ENCODE results near the gene ZNF117. TPM values are rescaled to one million over a fixed set of nuclear protein-coding genes. Genes with fewer than 3 reads are reported as not detected.
"Not testable (repeated sequence)": the region's sequence is repeated elsewhere in the genome, so short reads cannot be mapped to it uniquely, and the experiment has no call there.

ZNF117 gene
- 9.0 and 9.2 TPM in 2 replicates for total RNA-seq
- 14.3 TPM for total RNA-seq (2013)
- 5.2 TPM in 2 replicates for polyA plus RNA-seq
- polyA minus RNA-seq: 2.7 and 3.1 TPM in 2 replicates

DNA sequence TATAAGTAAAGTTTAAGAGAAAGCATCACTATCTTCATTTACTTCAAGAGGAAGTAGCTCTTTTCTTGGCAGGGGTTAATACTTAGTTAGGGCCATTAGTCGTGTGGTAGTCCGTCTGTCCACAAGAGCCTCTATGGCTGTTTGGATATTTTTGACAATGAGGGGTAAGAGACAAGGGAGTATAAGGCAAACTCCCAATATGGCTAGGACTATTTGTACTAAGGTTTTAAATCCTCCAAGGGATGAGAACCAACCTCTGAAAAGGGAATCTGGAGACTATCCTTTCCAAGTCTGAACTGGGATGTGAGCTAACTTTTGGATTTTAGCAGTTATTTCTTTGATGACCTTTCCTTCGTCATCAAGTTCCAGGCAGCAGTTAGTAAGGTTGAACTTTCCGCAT, at the start of gene ZNF117:
Gene ZNF117 (minus strand): TSS at position 101 of the 400 bp plus-strand sequence.
- H3K4me1 Mint-ChIP-seq: peaks cover 3% of the 10 kb centered on the region
- Histone ChIP-seq H4K20me1 (ENCODE audit: control insufficient read depth, insufficient read depth, low read length, poor library complexity, severe bottlenecking) (no peaks in the 10 kb centered on the region), H3K4me2 (replicated peaks; ENCODE audit: low read depth, low read length, poor library complexity, severe bottlenecking) (no peak within 1 kb of the TSS), H3K9me3 (ENCODE audit: control extremely low read depth in 1 of 3, control insufficient read depth in 2 of 3, insufficient read depth in 1 of 3, low read length in 2 of 3) (peaks cover 4 to 82% (median 63%) of the 10 kb centered on the region in 3 donors), H3K27me3 (replicated peaks in 1 of 4; ENCODE audit: control extremely low read depth in 1 of 4, control insufficient read depth in 3 of 4, insufficient read depth in 4 of 4, low read length in 3 of 4) (no peaks in the 10 kb centered on the region), H3K79me2 (ENCODE audit: control insufficient read depth, insufficient read depth, low read length) (no peaks in the 10 kb centered on the region), H3K36me3 (replicated peaks in 1 of 2; ENCODE audit: control extremely low read depth in 1 of 2, control insufficient read depth in 1 of 2, extremely low read depth in 1 of 2, insufficient read depth in 2 of 2, low read length in 1 of 2) (no peaks in the 10 kb centered on the region), H3K4me1 (ENCODE audit: control insufficient read depth in 2 of 2, insufficient read depth in 2 of 2, low read length in 2 of 2) (no peaks in the 10 kb centered on the region), H2AFZ (ENCODE audit: insufficient read depth, low read depth, low read length, poor library complexity, severe bottlenecking) (no peak within 1 kb of the TSS), H3K9ac (ENCODE audit: low read length) (no peak within 1 kb of the TSS), H3K4me3 (ENCODE audit: control extremely low read depth in 1 of 5, extremely low read depth in 1 of 5, insufficient read depth in 1 of 5, low read depth in 2 of 5, low read length in 4 of 5) (no peak within 1 kb of the TSS), H3K27ac (ENCODE audit: low read length in 2 of 2) (no peak within 1 kb of the TSS)
- ATAC-seq (ENCODE audit: low read depth): no peak
- WGBS (ENCODE audit: insufficient coverage): 100% methylated on average over 2 of the region's 4 CpGs
- TF ChIP-seq EZH2 (IDR thresholded peaks at IDR 0.05; ENCODE audit: borderline replicate concordance, insufficient read depth, low read depth, low read length, poor library complexity, severe bottlenecking) (no peak), CTCF (IDR thresholded peaks at IDR 0.05) (no peak)
- peaks cover 33% of the 10 kb centered on the region for H3K9me3 Mint-ChIP-seq (ENCODE audit: insufficient read depth)
- no peaks in the 10 kb centered on the region for H3K27me3 Mint-ChIP-seq
- no peak within 1 kb of the TSS for H3K27ac Mint-ChIP-seq
- intact Hi-C loops (cut with micrococcal nuclease): no loop called here
- ChIA-PET POLR2A (no interaction called here), CTCF (no interaction called here)
- H3K4me3 Mint-ChIP-seq: no peak within 1 kb of the TSS
- DNase-seq: no peak

DNA sequence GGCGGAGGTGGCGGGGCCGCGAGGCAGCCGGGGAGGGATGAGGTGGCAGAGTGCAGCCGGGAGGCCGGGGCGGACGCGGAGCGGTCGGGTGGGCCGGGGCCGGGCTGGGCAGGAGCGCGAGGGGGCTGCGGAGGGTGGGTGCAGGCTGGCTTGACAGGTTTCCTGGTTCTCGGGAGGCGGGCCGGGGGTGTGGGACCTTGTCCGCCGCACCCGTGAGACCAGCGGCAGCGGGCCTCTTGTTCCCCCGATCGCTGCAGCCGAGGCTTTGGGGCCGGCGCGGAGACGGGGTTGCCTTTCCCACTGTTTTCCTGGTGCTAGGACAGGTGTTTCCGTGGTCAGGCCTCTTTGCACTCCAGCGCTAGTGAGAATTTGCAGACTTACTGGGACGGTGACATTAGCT, 47.9 kb upstream of the ZNF117 start:
- under 1% methylated on average over 34 of the region's 35 CpGs for WGBS (ENCODE audit: insufficient coverage)
- H4K20me1 ChIP-seq (ENCODE audit: control insufficient read depth, insufficient read depth, low read length, poor library complexity, severe bottlenecking); H3K27me3 Mint-ChIP-seq; H3K27me3 ChIP-seq (replicated peaks in 1 of 4; ENCODE audit: control extremely low read depth in 1 of 4, control insufficient read depth in 3 of 4, insufficient read depth in 4 of 4, low read length in 3 of 4); CTCF ChIA-PET; ATAC-seq (ENCODE audit: low read depth); H3K36me3 ChIP-seq (replicated peaks in 1 of 2; ENCODE audit: control extremely low read depth in 1 of 2, control insufficient read depth in 1 of 2, extremely low read depth in 1 of 2, insufficient read depth in 2 of 2, low read length in 1 of 2); POLR2A ChIA-PET; H3K9me3 ChIP-seq (ENCODE audit: control extremely low read depth in 1 of 3, control insufficient read depth in 2 of 3, insufficient read depth in 1 of 3, low read length in 2 of 3); H3K4me1 Mint-ChIP-seq; H3K9me3 Mint-ChIP-seq (ENCODE audit: insufficient read depth): not testable (repeated sequence)
- Histone ChIP-seq H3K4me2 (replicated peaks; ENCODE audit: low read depth, low read length, poor library complexity, severe bottlenecking) (peak overlapping the region; percentile 72), H3K4me3 (ENCODE audit: control extremely low read depth in 1 of 5, extremely low read depth in 1 of 5, insufficient read depth in 1 of 5, low read depth in 2 of 5, low read length in 4 of 5) (peak overlapping the region; percentile 34 to 76 (median 68)), H3K4me1 (ENCODE audit: control insufficient read depth in 2 of 2, insufficient read depth in 2 of 2, low read length in 2 of 2) (peaks cover 9 to 12% of the 10 kb centered on the region in 2 donors), H2AFZ (ENCODE audit: insufficient read depth, low read depth, low read length, poor library complexity, severe bottlenecking) (peak overlapping the region; percentile 76), H3K79me2 (ENCODE audit: control insufficient read depth, insufficient read depth, low read length) (peaks cover 21% of the 10 kb centered on the region), H3K9ac (ENCODE audit: low read length) (peak overlapping the region; percentile 75), H3K27ac (ENCODE audit: low read length in 2 of 2) (peak overlapping the region; percentile 10 to 21)
- DNase-seq: peak; percentile 53
- Mint-ChIP-seq H3K4me3 (peak overlapping the region; percentile 87), H3K27ac (peak overlapping the region; percentile 72)
- intact Hi-C loops (cut with micrococcal nuclease): loop anchor here (1.0 to 5.0 kb wide), 3 partner anchors 32 to 371 kb away; partner anchors contain the start of genes ERV3-1, ZNF107 and ZNF273
